HG02852 (cell line): ENCODE data around the gene USP48.
"Not testable (repeated sequence)": the region's sequence is repeated elsewhere in the genome, so short reads cannot be mapped to it uniquely, and the experiment has no call there.

Experiments used
- ATAC-seq: cut with Tn5 transposase; IDR thresholded peaks from one replicate; pipeline ENCODE4 v1.9.1; 2021; ENCODE audit warnings: mild to moderate bottlenecking, moderate library complexity; ENCODE audit not compliant: unreplicated experiment

Gene USP48

DNA sequence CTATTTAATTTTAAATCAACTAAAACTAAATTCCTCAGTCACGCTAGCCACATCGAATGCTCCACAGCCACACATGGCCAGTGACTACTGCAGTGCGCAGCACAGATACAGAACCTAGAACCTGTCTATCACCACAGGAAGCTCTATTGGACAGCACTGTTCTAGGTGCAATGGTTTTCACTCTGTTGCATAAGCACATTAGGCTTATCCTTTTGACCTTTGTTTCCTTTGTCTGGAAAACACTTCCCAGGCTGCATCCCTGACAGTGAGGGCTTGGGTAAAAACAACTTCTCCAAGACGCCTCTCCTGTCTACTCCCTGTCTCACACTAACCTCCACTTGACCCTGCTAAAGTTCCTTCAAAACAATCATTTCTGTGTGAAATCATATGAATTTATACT, 80.2 kb downstream of the USP48 start:
- ATAC-seq = no peak

DNA sequence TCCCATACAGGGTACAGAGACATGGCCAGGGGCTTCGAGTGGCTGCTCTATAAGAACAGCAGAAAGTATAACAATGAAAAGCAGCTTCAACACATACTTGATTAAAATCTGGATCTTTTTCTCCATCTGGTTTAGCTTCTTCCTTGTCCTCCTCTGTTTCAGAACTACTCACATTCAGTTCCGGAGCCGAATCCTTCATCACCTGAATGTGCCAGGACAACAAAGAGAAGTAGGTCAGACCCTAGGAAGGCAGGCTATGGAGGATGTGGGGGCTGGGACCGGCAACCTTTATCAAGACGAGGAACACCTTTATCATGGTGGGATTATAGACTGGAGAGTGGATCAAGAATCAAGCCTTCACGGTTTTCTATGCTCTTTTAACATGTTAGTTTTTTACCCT, 81.5 kb downstream of the USP48 start:
- no peak for ATAC-seq

GRCh38 chr1:21700094-21700493, 82.9 kb downstream of the USP48 start:
- ATAC-seq = no peak

- no peak for ATAC-seq
Measured at GRCh38 chr1:21696931-21697330, 86.0 kb downstream of the USP48 start.

- ATAC-seq = no peak
Measured at GRCh38 chr1:21693732-21694131, 89.2 kb downstream of the USP48 start.

GRCh38 chr1:21691739-21692138, 91.2 kb downstream of the USP48 start:
- ATAC-seq = no peak

DNA sequence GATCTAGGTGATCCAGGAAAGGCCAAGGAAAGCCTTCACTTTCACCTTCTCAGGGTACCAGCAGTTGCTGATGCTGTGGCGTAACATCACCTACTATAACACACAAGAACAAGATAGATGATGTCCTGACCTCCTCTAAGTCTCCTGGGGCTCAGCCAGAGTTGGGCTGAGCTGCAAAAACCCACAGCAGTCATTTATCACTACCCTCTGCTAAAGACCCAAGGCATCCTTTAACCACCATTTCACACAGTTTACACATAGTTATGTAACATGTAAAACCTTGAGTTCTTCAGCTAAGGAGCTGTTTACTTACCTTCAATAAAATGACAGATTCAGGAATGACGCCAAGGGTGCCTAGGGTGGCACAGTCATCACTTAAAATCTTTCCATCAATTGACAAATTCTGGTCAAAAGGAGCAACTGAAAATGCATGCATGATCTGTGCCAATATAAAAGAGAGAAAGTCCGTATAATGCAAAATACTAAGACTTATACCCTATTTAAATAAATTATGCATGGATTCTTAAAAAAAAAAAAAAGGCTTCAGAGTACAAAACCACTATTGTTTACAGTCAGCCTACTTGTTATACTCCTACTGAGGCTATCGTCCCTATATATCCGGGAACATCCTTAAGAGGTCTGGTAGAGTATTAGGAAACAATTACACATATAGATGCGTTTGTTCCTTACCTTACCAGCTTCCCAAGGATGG, 93.1 kb downstream of the USP48 start:
- ATAC-seq = no peak

DNA sequence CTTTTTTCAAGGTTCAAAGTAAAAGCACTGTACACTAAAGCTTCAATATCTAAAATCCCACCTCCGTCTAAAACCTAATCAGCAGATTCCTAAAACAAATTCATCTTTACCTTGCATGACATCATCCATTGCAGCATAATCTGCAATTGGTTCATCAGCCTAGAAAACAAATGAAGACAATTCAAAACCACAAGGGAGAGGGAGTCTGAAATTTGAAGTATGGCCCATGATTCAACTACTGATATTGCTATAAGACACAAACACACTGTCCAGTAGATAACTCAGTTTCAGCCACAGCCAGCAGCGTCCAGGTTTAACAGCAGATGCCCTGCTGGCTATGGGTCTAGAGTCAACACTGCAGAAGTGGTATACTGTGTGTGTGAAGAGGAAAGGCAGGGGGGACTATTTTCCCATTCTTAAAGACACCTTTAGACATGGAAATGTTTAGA, 95.8 kb downstream of the USP48 start:
- no peak for ATAC-seq

DNA sequence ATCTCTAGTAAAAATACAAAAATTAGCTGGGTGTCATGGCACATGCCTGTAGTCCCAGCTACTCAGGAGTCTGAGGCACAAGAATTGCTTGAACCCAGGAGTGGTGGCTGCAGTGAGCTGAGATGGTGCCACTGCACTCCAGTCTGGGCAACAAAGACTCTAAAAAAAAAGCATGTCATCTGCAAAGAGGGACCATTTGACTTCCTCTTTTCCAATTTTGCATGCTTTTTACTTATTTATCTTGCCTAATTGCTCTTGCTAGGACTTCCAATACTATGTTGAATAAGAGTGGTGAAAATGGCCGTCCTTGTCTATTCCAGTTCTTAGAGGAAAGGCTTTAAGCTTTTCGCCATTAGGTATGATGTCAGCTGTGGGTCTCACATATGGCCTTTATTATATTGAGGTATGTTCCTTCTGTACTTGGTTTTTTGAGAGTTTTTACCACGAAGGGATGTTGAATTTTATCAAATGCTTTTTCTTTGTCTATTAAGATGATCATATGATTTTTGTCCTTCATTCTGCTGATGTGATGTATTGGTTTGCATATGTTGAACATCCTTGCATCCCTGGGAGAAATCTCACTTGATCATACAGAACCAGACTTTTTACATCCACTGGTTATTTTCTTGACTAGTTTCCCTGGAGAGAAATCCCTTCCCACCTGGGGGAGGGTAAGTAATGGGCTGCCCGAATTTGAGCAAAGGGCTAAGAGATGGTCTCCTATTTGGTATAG, 96.8 kb downstream of the USP48 start:
- no peak for ATAC-seq

- no peak for ATAC-seq
Measured at GRCh38 chr1:21681426-21681825, 101.5 kb downstream of the USP48 start.

- no peak for ATAC-seq
Measured at GRCh38 chr1:21680918-21681317, 102.0 kb downstream of the USP48 start.

DNA sequence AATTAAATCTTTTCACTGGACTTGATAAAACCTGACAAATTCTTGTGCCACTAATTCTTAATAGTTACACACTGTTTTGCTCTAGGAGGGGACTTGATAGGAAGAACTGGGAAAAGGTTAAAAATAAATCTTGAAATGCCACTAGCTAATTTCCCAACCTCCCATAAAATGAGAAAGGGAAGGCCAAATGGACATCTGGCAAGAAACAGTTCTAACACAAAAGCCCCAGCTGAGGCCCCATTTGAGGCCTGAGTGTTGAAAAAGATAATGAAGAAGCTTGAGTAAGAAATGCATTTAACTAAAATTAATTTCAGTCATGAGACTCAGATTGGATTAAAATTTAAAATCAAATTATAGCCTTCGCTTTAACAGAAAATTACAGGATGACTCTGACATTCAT, 102.6 kb downstream of the USP48 start:
- ATAC-seq = no peak

DNA sequence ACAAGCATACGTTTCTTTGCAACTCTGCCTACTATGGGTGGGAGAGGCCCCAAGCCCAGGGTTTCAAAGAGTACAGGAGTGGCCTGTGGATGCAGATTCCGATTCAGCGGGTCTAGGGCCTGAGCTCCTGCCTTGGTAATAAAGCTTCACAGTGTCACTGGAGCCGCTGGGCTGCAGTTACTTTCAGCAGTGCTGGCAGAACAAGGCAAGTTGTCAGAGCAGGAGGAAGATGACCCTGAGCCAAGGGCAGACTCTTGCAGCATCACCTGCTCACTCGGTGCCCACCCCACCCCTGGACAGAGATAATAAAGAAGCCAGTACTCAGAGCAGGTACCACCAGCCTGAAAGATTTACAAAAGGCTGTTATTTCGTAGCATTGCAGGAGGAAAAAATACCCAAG, 105.8 kb downstream of the USP48 start:
- no peak for ATAC-seq

DNA sequence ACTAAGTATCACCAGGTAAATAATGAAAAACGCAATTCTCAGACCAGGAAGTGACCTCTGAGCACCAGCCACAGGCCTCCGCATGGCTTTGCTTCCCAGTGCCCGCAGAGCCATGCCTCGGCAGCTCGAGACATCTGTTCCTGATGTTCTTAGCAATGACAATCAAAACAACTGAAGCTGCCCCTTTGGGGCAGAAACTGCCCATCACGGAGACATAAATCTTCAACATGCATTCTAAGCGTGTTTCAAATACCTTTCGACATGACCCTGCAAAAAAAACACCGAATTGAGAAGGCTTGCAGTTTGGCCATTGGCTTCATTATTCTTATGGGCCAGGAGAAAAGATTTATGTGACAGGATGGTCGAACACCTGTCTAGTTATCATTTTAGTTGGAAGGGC, 108.0 kb downstream of the USP48 start:
- ATAC-seq = no peak

DNA sequence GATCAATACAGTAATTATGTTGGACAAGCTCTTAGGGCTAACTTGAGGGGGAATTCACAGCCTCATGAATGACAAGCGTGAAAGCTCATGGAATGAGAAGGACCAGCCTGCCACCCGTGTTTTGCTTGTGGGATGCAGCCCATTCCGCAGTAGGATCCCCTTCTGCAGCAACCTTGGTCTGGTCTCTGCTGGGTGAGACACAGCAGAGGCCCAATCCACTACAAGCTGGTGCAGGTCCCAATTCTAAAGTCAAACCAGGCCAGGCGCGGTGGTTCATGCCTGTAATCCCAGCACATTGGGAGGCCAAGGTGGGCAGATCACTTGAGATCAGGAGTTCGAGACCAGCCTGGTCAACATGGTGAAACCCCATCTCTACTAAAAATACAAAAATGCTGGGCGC, 109.1 kb downstream of the USP48 start:
- ATAC-seq = not testable (repeated sequence)

GRCh38 chr1:21673277-21673780, 109.6 kb downstream of the USP48 start:
- no peak for ATAC-seq

GRCh38 chr1:21672478-21673276, 110.3 kb downstream of the USP48 start:
- no peak for ATAC-seq

GRCh38 chr1:21671915-21672314, 111.0 kb downstream of the USP48 start:
- no peak for ATAC-seq

DNA sequence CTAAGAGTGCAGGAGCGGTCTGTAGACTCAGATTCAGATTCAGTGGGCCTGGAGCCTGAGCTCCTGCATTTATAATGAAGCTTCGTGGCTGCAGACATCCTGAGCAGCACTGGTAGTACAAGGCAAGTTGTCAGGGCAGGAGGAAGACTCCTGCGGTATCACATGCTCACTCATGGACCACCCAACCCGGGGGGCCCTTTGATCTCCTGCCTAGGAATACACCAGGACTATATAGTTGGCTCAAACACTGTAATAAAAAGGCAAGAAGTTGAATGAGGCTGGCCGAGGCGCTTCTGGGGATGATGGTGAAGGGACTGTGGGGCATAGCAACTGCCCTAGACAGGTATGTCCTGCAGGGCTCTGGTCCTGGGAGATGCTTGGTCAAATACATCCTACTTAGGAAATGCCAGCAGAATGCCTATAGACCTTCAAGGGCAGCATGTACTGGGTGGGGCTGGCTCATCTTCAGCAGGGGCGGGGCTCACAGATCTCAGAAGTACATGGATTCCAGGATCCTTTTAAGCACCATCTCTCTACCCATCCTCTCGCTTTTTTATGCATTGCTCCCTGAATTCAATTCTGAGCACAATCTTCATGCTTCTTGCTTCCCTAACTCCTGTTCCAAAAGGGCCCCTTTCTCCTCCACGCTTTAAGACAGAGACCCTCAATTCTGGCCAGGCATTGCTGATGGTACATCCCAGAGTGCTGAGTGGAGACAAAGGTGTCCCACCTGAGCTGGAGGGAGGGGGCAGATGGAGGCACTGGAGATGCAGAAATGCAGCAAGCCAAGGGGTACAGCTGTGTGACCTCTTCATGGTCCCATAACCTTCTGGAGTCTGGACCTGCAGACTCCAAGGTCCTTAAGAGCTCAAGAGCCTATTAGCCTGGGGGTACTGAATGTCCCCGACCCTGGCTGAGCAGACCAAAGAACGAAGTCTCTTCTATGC, 111.7 kb downstream of the USP48 start:
- no peak for ATAC-seq
